GM21447 (cell line): ENCODE data around the gene CERK.

Source experiments
- ATAC-seq: cut with Tn5 transposase; IDR thresholded peaks from one replicate; pipeline ENCODE4 v1.9.1; 2021; ENCODE audit not compliant: unreplicated experiment

The CERK gene

GRCh38 chr22:46678785-46679700 lies 59.0 kb downstream of the CERK start:
- ATAC-seq, result no peak

GRCh38 chr22:46678003-46678657 lies 59.9 kb downstream of the CERK start:
- ATAC-seq, result no peak

DNA sequence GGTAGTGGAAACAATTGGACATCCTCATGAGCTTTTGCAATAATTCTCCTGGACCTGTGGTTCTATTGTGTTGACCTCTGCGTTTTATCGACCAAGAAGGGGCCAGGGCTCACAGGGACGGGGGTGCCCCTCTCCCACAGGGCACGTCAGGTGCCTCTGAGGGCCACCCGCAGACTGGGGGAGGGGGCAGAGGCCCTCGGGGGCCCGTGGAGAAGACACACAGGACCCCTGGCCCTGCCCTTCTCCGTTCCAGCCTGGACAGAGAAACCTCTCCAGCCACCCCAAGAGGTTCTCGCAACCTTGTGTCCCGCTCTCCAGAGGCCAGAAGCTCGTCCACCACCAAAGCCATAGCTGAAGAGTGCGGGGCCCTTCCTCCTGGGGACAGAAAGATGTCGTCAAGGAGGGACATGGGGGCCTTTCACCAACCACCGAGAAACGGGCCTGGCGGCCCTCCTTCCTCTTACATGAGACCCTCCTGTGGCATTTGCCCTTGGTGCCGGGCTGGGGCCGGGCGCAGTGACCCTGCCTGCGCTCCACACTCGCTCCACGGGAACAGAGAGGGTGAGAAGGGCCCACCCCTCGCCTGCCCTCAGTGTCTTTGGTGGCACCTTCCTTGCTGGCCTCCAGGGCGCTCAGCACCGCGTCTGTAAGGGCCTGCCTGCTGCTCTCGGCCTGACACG lies 60.6 kb downstream of the CERK start:
- ATAC-seq, result no peak

- ATAC-seq, result no peak
Measured at GRCh38 chr22:46676881-46677280, 61.2 kb downstream of the CERK start.

- ATAC-seq, result no peak
Measured at GRCh38 chr22:46676479-46676878, 61.6 kb downstream of the CERK start.

DNA sequence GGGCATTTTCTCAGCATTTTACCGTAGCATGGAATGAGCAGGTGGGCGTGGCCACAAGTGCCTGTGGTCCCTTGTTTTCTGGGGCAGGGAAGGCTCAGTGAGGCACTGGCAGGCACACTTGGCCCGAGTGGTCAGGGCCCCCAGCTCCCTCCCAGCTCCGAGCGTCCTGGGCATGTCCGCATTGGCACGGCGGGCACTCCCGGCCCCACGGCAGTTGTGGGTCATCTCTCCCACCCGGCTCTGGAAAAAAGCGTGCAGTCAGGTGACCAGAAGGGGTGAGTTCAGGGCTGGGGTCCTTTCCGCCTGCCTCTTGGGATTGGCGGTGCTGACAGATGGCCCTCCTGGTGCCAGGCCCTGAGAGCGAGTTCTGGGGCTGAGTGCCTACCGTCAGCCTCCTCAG lies 62.1 kb downstream of the CERK start:
- ATAC-seq, result no peak

- ATAC-seq, result no peak
Measured at GRCh38 chr22:46675479-46675878, 62.6 kb downstream of the CERK start.

DNA sequence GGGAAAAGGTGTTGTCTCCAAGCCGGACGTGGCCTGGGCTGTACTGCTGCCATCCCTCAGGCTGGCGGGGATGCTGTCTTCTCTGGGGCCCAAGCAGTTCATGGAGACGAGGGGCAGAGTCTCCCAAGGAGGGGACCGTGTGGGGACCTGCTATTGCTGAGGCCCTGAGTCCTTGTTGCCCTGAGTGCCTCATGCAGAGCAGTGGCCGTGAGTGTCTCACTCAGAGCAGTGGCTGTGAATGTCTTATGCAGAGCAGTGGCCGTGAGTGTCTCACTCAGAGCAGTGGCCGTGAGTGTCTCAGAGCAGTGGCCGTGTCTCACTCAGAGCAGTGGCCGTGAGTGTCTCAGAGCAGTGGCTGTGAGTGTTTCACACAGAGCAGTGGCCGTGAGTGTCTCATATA lies 63.1 kb downstream of the CERK start:
- no peak for ATAC-seq

- no peak for ATAC-seq
Measured at GRCh38 chr22:46674367-46674781, 63.7 kb downstream of the CERK start.

DNA sequence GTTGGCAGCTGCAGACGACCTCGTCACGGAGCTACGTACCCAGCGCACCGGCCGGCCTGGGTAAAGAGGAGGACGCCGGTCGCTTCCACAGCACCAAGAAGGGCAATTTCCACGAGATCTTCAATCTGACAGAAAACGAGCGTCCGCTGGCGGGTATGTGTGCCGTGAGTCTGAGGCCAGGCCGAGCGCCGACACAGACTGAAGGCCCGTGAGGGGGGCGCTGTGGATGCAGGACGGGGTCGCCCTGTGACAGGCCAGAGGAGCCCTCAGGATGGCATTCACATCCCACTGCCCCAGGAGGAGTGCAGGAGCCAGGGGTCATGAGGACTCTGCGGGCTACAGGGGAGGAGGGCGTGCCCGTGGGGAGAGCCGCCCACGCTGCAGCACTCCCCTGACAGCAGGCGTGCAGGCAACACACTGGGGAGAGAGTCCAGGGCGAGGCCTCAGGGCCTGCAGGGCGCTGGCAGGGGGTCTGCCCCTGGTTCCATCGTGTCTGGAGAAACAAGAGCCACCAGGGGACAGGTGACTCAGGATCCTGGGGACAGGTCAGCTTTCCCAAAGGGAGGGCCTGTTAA lies 64.3 kb downstream of the CERK start:
- ATAC-seq, result no peak

GRCh38 chr22:46673205-46673604 lies 64.8 kb downstream of the CERK start:
- ATAC-seq, result no peak

GRCh38 chr22:46672731-46673130 lies 65.3 kb downstream of the CERK start:
- ATAC-seq, result no peak

DNA sequence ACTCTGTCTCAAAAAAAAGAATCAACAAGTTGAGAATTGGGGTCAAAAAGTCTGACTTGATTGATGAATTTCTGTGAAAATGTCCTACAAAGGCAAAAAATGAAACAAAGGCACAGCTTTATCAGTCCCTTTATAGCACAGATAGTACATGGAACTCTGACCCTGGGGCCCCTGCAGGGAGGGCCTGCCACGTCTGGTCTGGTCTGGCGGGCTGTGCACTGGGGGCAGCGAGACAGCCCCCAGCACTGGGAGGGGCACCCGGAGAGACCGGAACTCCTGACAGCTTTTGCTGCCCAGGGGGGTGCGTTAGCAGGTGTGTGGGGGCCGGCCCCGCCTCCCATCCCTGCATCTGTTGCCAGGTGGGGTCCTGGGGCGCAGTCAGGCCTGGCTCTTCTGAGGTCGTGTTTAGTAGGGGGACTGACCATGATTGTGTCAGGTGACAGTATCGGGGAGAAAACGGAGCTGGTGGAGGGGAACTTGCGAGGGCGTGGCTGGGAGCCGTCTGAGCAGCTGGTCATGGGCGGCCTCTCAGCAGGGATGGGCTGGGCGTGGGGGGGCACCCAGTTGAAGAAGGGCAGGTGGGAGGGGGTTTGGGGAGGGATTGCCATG lies 66.1 kb downstream of the CERK start:
- ATAC-seq, result no peak

- no peak for ATAC-seq
Measured at GRCh38 chr22:46669201-46669600, 68.9 kb downstream of the CERK start.

- no peak for ATAC-seq
Measured at GRCh38 chr22:46668116-46668515, 69.9 kb downstream of the CERK start.

GRCh38 chr22:46667245-46667623 lies 70.8 kb downstream of the CERK start:
- no peak for ATAC-seq

- no peak for ATAC-seq
Measured at GRCh38 chr22:46666577-46667244, 71.3 kb downstream of the CERK start.

- ATAC-seq, result no peak
Measured at GRCh38 chr22:46665751-46666280, 72.2 kb downstream of the CERK start.

DNA sequence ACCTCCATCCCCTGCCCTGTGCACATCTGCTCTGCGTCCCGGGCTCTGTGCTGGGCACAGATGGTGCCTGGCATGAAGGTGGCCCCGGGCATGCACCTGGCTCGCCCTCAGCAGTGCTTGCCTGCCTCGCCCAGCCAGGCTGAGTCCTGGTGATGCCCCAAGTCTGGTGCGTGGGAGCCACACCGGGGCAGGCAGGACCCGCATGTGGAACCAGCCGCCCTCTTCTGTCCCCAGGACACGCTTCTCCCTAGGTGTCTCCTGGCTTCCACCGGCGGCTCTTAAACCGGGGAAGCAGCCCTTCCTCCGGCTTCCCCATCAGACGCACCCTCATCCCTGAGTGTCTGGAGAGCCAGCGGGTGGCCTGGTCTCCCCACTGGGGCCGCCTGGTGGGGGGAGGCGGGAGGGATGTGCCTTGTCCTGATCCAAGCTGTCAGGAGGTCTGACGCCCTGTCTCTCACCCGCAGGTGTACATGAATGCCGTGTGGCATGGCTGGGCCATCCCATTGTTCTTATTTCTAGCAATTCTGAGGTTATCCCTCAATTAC lies 72.8 kb downstream of the CERK start:
- ATAC-seq, result no peak

DNA sequence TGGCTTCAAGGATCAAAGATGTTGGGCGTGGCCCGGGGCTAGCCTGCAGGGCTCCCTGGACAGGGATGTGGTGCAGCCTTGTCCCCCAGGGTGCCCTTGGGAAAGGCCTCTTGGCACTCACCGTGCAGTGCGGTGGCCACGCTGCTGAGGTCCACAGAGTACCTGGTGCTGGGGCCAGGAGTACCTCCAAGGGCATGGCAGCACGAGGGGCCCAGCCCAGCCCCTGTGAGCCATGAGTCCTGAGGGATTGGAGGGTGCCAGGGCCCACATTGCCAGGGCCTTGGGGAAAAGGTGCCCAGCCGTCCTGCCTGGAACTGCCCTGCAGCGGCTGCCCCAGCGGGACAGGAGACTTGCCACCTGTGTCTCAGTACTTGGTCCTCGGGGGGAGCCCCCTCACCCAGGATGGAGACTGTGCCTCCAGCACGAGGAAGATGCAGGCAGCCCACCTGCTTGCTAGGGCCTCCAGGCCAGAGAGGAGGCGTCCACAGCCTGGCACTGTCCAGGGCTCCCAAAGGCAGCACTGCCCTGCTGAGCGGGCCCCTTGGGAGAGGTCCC lies 73.7 kb downstream of the CERK start:
- ATAC-seq, result no peak
